Endothelial cell of umbilical vein (primary cell): Measurements from ENCODE around the gene KCNJ6. TPM values are rescaled to one million over a fixed set of nuclear protein-coding genes. Genes with fewer than 3 reads are reported as not detected.

ENCODE experiments used
- BruUV-seq: library from RNA; stranded (reverse); fragments of 400-500 nt; replicated peaks from 2 replicates; lab custom pipeline; 2021; lab: Mats Ljungman, UMichigan
- CTCF ChIA-PET: fragments of 300-600, 350-600 bp; sonication (Branson Sonifier 250); formaldehyde crosslinking; loops from one replicate; lab custom pipeline; 2021; ENCODE audit warnings: antibody characterized with exemption, inconsistent platforms; lab: Charles Lee
- POLR2A ChIA-PET: fragments of 300-600, 350-600 bp; sonication (Branson Sonifier 250); formaldehyde crosslinking; loops from one replicate; lab custom pipeline; 2021; ENCODE audit warnings: antibody characterized with exemption, inconsistent platforms; lab: Charles Lee
- DNase-seq: peaks from one replicate; pipeline ENCODE4 v3.0.0-alpha.2; 2011; ENCODE audit warnings: low read depth, low spot score
- FAIRE-seq: peaks from 2 replicates; lab custom pipeline; 2011; peaks lifted over from hg19 to GRCh38; lab: Jason Lieb, UNC
- H2AFZ ChIP-seq: 2 replicates; pipeline ENCODE4 v1.6.0; 2012; ENCODE audit warnings: low read depth, low read length, control low read depth, inconsistent platforms
- H3K27ac ChIP-seq: 2 replicates; pipeline ENCODE4 v1.5.1; 2011; ENCODE audit warnings: low read depth, mild to moderate bottlenecking, control low read depth, low read length, moderate library complexity; ENCODE audit not compliant: insufficient read depth
- H3K27me3 ChIP-seq, 2 experiments: 2 replicates each; pipeline versions ENCODE4 v1.6.0 to v1.6.1; 2011; ENCODE audit warnings: low read length in 2 of 2, mixed read lengths in 1 of 2; ENCODE audit not compliant: control insufficient read depth in 2 of 2, insufficient read depth in 2 of 2
- H3K36me3 ChIP-seq, 2 experiments: 2 replicates in 1 of 2; 3 replicates in 1 of 2; pipeline ENCODE4 v1.5.1; 2011; ENCODE audit warnings: low read length in 2 of 2, mild to moderate bottlenecking in 1 of 2, moderate library complexity in 1 of 2; ENCODE audit not compliant: control insufficient read depth in 2 of 2, insufficient read depth in 2 of 2; ENCODE audit errors: extremely low read depth in 1 of 2
- H3K4me1 ChIP-seq: 3 replicates; pipeline ENCODE4 v1.5.1; 2011; ENCODE audit warnings: mild to moderate bottlenecking, low read length; ENCODE audit not compliant: control insufficient read depth, insufficient read depth; ENCODE audit errors: extremely low read depth
- H3K4me2 ChIP-seq: 2 replicates; pipeline ENCODE4 v1.6.1; 2011; ENCODE audit warnings: low read length, control low read depth, mixed read lengths; ENCODE audit not compliant: insufficient read depth
- H3K4me3 ChIP-seq, 3 experiments: fragments of 200-600 bp in 1 of 3; sonication (generic), shearing (Covaris generic) in 1 of 3; replicated peaks in 1 of 3; 2 replicates each; pipeline ENCODE4 v1.5.1; 2011 to 2016; ENCODE audit warnings: control low read depth in 3 of 3, low read length in 3 of 3, mild to moderate bottlenecking in 2 of 3, inconsistent platforms in 1 of 3, low read depth in 1 of 3, moderate library complexity in 1 of 3; ENCODE audit not compliant: insufficient read depth in 1 of 3
- H3K79me2 ChIP-seq: 2 replicates; pipeline ENCODE4 v1.6.0; 2012; ENCODE audit warnings: low read length, inconsistent platforms; ENCODE audit not compliant: control insufficient read depth, insufficient read depth
- H3K9ac ChIP-seq: replicated peaks from 2 replicates; pipeline ENCODE3; 2011; ENCODE audit warnings: low read length, control low read depth; ENCODE audit not compliant: insufficient read depth; ENCODE audit errors: extremely low read depth
- H3K9me1 ChIP-seq: replicated peaks from 3 replicates; pipeline ENCODE4 v1.6.0; 2011; ENCODE audit warnings: mild to moderate bottlenecking, low read length; ENCODE audit not compliant: control insufficient read depth, insufficient read depth; ENCODE audit errors: extremely low read depth
- H3K9me3 ChIP-seq: replicated peaks from 2 replicates; pipeline ENCODE4 v1.5.1; 2012; ENCODE audit warnings: low read length, inconsistent platforms; ENCODE audit not compliant: control insufficient read depth, insufficient read depth
- H4K20me1 ChIP-seq: replicated peaks from 2 replicates; pipeline ENCODE3; 2011; ENCODE audit warnings: mild to moderate bottlenecking, low read length; ENCODE audit not compliant: control insufficient read depth, insufficient read depth; ENCODE audit errors: extremely low read depth
- CTCF ChIP-seq, 2 donors: IDR thresholded peaks; 1 replicate in 1 of 2; 2 replicates in 1 of 2; pipeline ENCODE4 v1.5.1; 2011; ENCODE audit warnings: low read length in 2 of 2, mild to moderate bottlenecking in 2 of 2, moderate library complexity in 2 of 2, control low read depth in 1 of 2, inconsistent platforms in 1 of 2, low read depth in 1 of 2; ENCODE audit not compliant: insufficient read depth in 1 of 2; ENCODE audit errors: extremely low read depth in 1 of 2
- EZH2 ChIP-seq: IDR thresholded peaks from 2 replicates; pipeline ENCODE4 v1.6.1; 2012; ENCODE audit warnings: borderline replicate concordance, low read depth, mild to moderate bottlenecking, moderate library complexity, low read length, inconsistent platforms; ENCODE audit not compliant: severe bottlenecking
- FOS ChIP-seq: IDR thresholded peaks from 2 replicates; pipeline ENCODE4 v1.6.1; 2011; ENCODE audit warnings: mild to moderate bottlenecking, low read length, moderate library complexity, borderline replicate concordance; ENCODE audit not compliant: insufficient read depth
- GATA2 ChIP-seq: IDR thresholded peaks from 2 replicates; pipeline ENCODE4 v1.7.0; 2011; ENCODE audit warnings: low read depth, mild to moderate bottlenecking, moderate library complexity, mixed read lengths, low read length; ENCODE audit not compliant: insufficient read length, insufficient read depth
- JUN ChIP-seq: IDR thresholded peaks from 2 replicates; pipeline ENCODE4 v1.6.1; 2011; ENCODE audit warnings: borderline replicate concordance, low read depth; ENCODE audit not compliant: insufficient read length, insufficient read depth
- MAX ChIP-seq: IDR thresholded peaks from 2 replicates; pipeline ENCODE4 v1.6.1; 2011; ENCODE audit not compliant: insufficient read depth, insufficient read length
- MYC ChIP-seq: IDR thresholded peaks from one replicate; pipeline ENCODE4 v1.6.1; 2011; ENCODE audit warnings: mild to moderate bottlenecking, low read depth, low read length
- POLR2A ChIP-seq: IDR thresholded peaks from 2 replicates; pipeline ENCODE4 v1.6.1; 2012; ENCODE audit warnings: low read depth, mild to moderate bottlenecking, control low read depth, low read length
- POLR2AphosphoS5 ChIP-seq: IDR thresholded peaks from 2 replicates; pipeline ENCODE4 v1.6.1; 2012; ENCODE audit warnings: low read depth, mild to moderate bottlenecking, control low read depth, low read length, moderate library complexity; ENCODE audit not compliant: insufficient read depth
- dilution Hi-C: fragments of 300-500 bp; cut with MboI; formaldehyde crosslinking; loops from one replicate; pipeline ENCODE4 v1.15.0; 2019; ENCODE audit warnings: low sequenced_read_pairs; ENCODE audit not compliant: extremely low pct_ligation_motif_present
- intact Hi-C: fragments of 100-400 bp; cut with micrococcal nuclease; formaldehyde crosslinking; loops from one replicate; pipeline ENCODE4 v1.10.0; 2022
- polyA plus RNA-seq, 4 experiments: library from polyadenylated mRNA; depleted of rRNA in 3 of 4; stranded (reverse) in 3 of 4; unstranded in 1 of 4; fragments of >200 nt; gene quantifications; 2 replicates each; pipeline versions ENCODE4 v1.2.1 to v1.2.3, GENCODE V29; 2011 to 2012; ENCODE audit warnings: missing spikeins in 1 of 4
- total RNA-seq: library from RNA; stranded (reverse); gene quantifications from 2 replicates; pipeline ENCODE4 v1.2.3, GENCODE V29; 2021

The KCNJ6 gene
- total and polyA plus RNA-seq, 2 donors (not counting 3 experiments of a cell fraction or from before 2014, with no cell fraction given): not detected

DNA sequence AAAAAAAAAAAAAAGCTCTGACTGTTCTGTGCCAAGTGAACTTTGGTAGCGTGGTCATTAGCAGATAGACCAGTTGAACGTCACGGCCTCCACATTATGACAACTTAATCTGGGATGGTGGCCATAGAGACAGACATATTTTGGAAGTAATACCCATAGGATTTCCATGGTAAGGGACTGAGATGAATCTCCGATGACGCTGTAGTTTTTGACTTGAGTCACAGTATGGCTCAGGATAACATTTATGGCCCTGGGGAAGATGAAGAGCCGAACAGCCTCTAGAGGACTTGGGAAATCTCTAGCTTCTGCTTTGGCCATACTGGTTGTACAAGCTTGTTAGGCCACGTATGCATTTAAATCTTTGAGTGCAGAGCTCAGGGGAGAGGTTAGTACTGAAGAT lies 214.0 kb downstream of the KCNJ6 start:
- intact Hi-C loops: no loop called here
- no peak overlapping the region for H2AFZ ChIP-seq
- no peaks in the 10 kb centered on the region for H3K9me1 ChIP-seq
- H3K27me3 ChIP-seq: peaks cover 3 to 10% of the 10 kb centered on the region in 2 experiments
- H4K20me1 ChIP-seq: no peaks in the 10 kb centered on the region
- H3K9ac ChIP-seq: no peak overlapping the region
- H3K4me1 ChIP-seq: no peaks in the 10 kb centered on the region
- dilution Hi-C loops: no loop called here
- H3K4me3 ChIP-seq: no peak overlapping the region
- no peaks in the 10 kb centered on the region for H3K9me3 ChIP-seq
- FAIRE-seq (no peak), DNase-seq (no peak)
- H3K4me2 ChIP-seq: no peak overlapping the region
- H3K79me2 ChIP-seq: no peaks in the 10 kb centered on the region
- H3K27ac ChIP-seq: no peak overlapping the region
- ChIA-PET POLR2A (interaction anchor here (0.7 kb wide), 1 partner anchor 15 kb away, joined by 5 read pairs; no protein-coding TSS in a partner anchor), CTCF (interaction anchor here (1.7 to 2.8 kb wide), 2 partner anchors 10 to 27 kb away, joined by 3 to 28 read pairs; no protein-coding TSS in a partner anchor)
- H3K36me3 ChIP-seq: no peaks in the 10 kb centered on the region
- TF ChIP-seq POLR2A (no peak), GATA2 (no peak), JUN (no peak), MYC (no peak), POLR2AphosphoS5 (no peak), FOS (no peak), CTCF (IDR thresholded peaks at IDR 0.05; ENCODE audit: extremely low read depth in 1 of 2, insufficient read depth in 1 of 2, low read depth in 1 of 2, low read length in 2 of 2) (no peak), EZH2 (no peak), MAX (no peak)
- no TSS peak for BruUV-seq
